Neural cell (in vitro differentiated cells): ENCODE measurements around the gene PNPLA2.

Experiments used
- CTCF ChIP-seq: fragments of 450-650 bp; IDR thresholded peaks from 2 replicates; pipeline ENCODE4 v1.5.1; 2014; ENCODE audit warnings: antibody characterized with exemption, mild to moderate bottlenecking, moderate library complexity; ENCODE audit not compliant: poor library complexity, severe bottlenecking
- EP300 ChIP-seq: fragments of 450-650 bp; conservative IDR thresholded peaks from 2 replicates; pipeline ENCODE4 v1.6.1; 2014; ENCODE audit warnings: antibody characterized with exemption, mild to moderate bottlenecking, moderate library complexity; ENCODE audit not compliant: poor library complexity, severe bottlenecking
- POLR2AphosphoS5 ChIP-seq: IDR thresholded peaks from 2 replicates; pipeline ENCODE4 v1.6.1; 2012
- RAD21 ChIP-seq: fragments of 450-650 bp; conservative IDR thresholded peaks from 2 replicates; pipeline ENCODE4 v1.6.1; 2014; ENCODE audit warnings: antibody characterized with exemption, mild to moderate bottlenecking, moderate library complexity

- no peak for TF ChIP-seq CTCF
- TF ChIP-seq EP300: no peak
- no peak for TF ChIP-seq POLR2AphosphoS5
- no peak for TF ChIP-seq RAD21
Observed at GRCh38 chr11:847876-848275, 29.2 kb downstream of the PNPLA2 start.
